Heart left ventricle (tissue), 13 donors: Measurements from ENCODE around the gene ZDBF2.

Experiments used
- CTCF ChIP-seq, 12 donors: fragments of 200-600 bp; sonication (generic) in 4 of 12; IDR thresholded peaks; one replicate each; pipeline versions ENCODE4 v1.5.0 to v1.8.0; 2018 to 2022; ENCODE audit warnings: antibody characterized with exemption in 12 of 12, mild to moderate bottlenecking in 5 of 12
- POLR2A ChIP-seq, 2 donors: fragments of 450-650 bp; IDR thresholded peaks; one replicate each; pipeline ENCODE4 v1.6.1; 2017; ENCODE audit warnings: antibody characterized with exemption in 2 of 2, mild to moderate bottlenecking in 2 of 2, moderate library complexity in 2 of 2
- donor health status: ischemic (EF 13 %, LVEDD 7.1; RV severe dilation, severe dysfunction).
- donor health status: DM: no; HTN: yes; CAD: no.
- donor health status: DM: no; HTN: no; CAD: no.
- donor health status: ischemic (EF 25% LVEDD 6.9; RV normal size, moderate dysfunction).
- donor health status: ischemic (EF 25% LVEDD 5.7; RV mildly dilated, moderate dysfunction).
- donor health status: ischemic (EF 35%, LVEDD 5.7; RV mildly dilated, moderate dysfunction).
- donor health status: nonischemic (EF 11% LVEDD 7.7; RV severe dilation, severe dysfunction).
- donor health status: DM: yes; HTN: yes; CAD: no.
- donor health status: PGD.
- donor health status: ischemic (EF 29% LVEDD 5.4; RV normal size, mild dysfunction).
- donor health status: nonischemic (EF 23%, LVEDD 6.1; RV moderate dilation, normal function).

GRCh38 chr2:206324869-206325268, 50.4 kb downstream of the ZDBF2 start:
- TF ChIP-seq CTCF (IDR thresholded peaks at IDR 0.05) (no peak), POLR2A (IDR thresholded peaks at IDR 0.05) (no peak)
